Tibial nerve (tissue), 4 donors: ENCODE data around the gene TMEM259.

Experiments
- CTCF ChIP-seq, 5 experiments: fragments of 200-600 bp in 3 of 5; fragments of 450-650 bp in 2 of 5; sonication (generic) in 3 of 5; IDR thresholded peaks; one replicate each; pipeline ENCODE4 v1.5.1; 2016 to 2019; ENCODE audit warnings: antibody characterized with exemption in 5 of 5, mild to moderate bottlenecking in 3 of 5, moderate library complexity in 2 of 5
- EP300 ChIP-seq, 2 donors: sonication (generic); formaldehyde crosslinking; IDR thresholded peaks; one replicate each; pipeline ENCODE4 v1.6.1; 2017; ENCODE audit warnings: antibody characterized with exemption in 2 of 2, mild to moderate bottlenecking in 1 of 2
- POLR2A ChIP-seq, 2 donors: fragments of 450-650 bp; IDR thresholded peaks; one replicate each; pipeline ENCODE4 v1.6.1; 2017; ENCODE audit warnings: antibody characterized with exemption in 2 of 2, mild to moderate bottlenecking in 2 of 2, moderate library complexity in 2 of 2

GRCh38 chr19:1009981-1010538, 10.9 kb downstream of the TMEM259 start:
- TF ChIP-seq CTCF (IDR thresholded peaks at IDR 0.05) (no peak), POLR2A (IDR thresholded peaks at IDR 0.05) (no peak), EP300 (IDR thresholded peaks at IDR 0.05) (no peak)
